GM20431 (cell line): Measurements from ENCODE around the gene RASSF10.

ENCODE experiments used
- in situ Hi-C: fragments of 300-500 bp; cut with MseI, MboI; formaldehyde crosslinking; loops from one replicate; pipeline ENCODE4 v1.15.0; 2020; ENCODE audit warnings: low sequenced_read_pairs; ENCODE audit not compliant: unreplicated experiment

Gene RASSF10

GRCh38 chr11:13008625-13009475 is at the start of gene RASSF10:
Gene RASSF10 (plus strand): TSS chr11:13009316. CDS start chr11:13009577, 261 bp downstream.
- in situ Hi-C loops, result no loop called here

- in situ Hi-C loops, result loop anchor here (10.0 kb wide), 1 partner anchor 223 kb away; no protein-coding TSS in a partner anchor
Observed at GRCh38 chr11:12961615-12962014, 47.5 kb upstream of the RASSF10 start.

GRCh38 chr11:12962306-12962705 is 46.8 kb upstream of the RASSF10 start:
- in situ Hi-C loops, result loop anchor here (10.0 kb wide), 1 partner anchor 222 kb away; no protein-coding TSS in a partner anchor

GRCh38 chr11:12963051-12963450 is 46.1 kb upstream of the RASSF10 start:
- in situ Hi-C loops, result loop anchor here (10.0 kb wide), 1 partner anchor 222 kb away; no protein-coding TSS in a partner anchor

GRCh38 chr11:12963792-12964536 is 45.2 kb upstream of the RASSF10 start:
- in situ Hi-C loops, result loop anchor here (10.0 kb wide), 1 partner anchor 221 kb away; no protein-coding TSS in a partner anchor

- in situ Hi-C loops, result loop anchor here (10.0 kb wide), 1 partner anchor 220 kb away; no protein-coding TSS in a partner anchor
Observed at GRCh38 chr11:12964650-12965049, 44.5 kb upstream of the RASSF10 start.

- in situ Hi-C loops, result loop anchor here (10.0 kb wide), 1 partner anchor 219 kb away; no protein-coding TSS in a partner anchor
Observed at GRCh38 chr11:12966002-12966401, 43.1 kb upstream of the RASSF10 start.

- in situ Hi-C loops, result loop anchor here (10.0 kb wide), 1 partner anchor 217 kb away; no protein-coding TSS in a partner anchor
Observed at GRCh38 chr11:12968101-12968500, 41.0 kb upstream of the RASSF10 start.

- in situ Hi-C loops, result loop anchor here (10.0 kb wide), 1 partner anchor 216 kb away; no protein-coding TSS in a partner anchor
Observed at GRCh38 chr11:12968826-12969225, 40.3 kb upstream of the RASSF10 start.

- in situ Hi-C loops, result no loop called here
Observed at GRCh38 chr11:12971955-12972354, 37.2 kb upstream of the RASSF10 start.

GRCh38 chr11:12973528-12974181 is 35.5 kb upstream of the RASSF10 start:
- in situ Hi-C loops, result no loop called here

GRCh38 chr11:12975195-12975594 is 33.9 kb upstream of the RASSF10 start:
- in situ Hi-C loops, result no loop called here

GRCh38 chr11:12979928-12980689 is 29.0 kb upstream of the RASSF10 start:
- in situ Hi-C loops, result no loop called here

- in situ Hi-C loops, result no loop called here
Observed at GRCh38 chr11:12981676-12982522, 27.2 kb upstream of the RASSF10 start.

GRCh38 chr11:12983336-12983735 is 25.8 kb upstream of the RASSF10 start:
- in situ Hi-C loops, result no loop called here

GRCh38 chr11:12986194-12986898 is 22.8 kb upstream of the RASSF10 start:
- in situ Hi-C loops, result no loop called here

GRCh38 chr11:12989428-12990161 is 19.5 kb upstream of the RASSF10 start:
- in situ Hi-C loops, result no loop called here
